GM18499 (cell line): ENCODE measurements around the gene NMRK2.
"Not testable (repeated sequence)": the region's sequence is repeated elsewhere in the genome, so short reads cannot be mapped to it uniquely, and the experiment has no call there.

Source experiments
- ATAC-seq: cut with Tn5 transposase; IDR thresholded peaks from one replicate; pipeline ENCODE4 v1.9.1; 2021; ENCODE audit warnings: moderate number of reproducible peaks; ENCODE audit not compliant: insufficient read depth, unreplicated experiment

The NMRK2 gene

DNA sequence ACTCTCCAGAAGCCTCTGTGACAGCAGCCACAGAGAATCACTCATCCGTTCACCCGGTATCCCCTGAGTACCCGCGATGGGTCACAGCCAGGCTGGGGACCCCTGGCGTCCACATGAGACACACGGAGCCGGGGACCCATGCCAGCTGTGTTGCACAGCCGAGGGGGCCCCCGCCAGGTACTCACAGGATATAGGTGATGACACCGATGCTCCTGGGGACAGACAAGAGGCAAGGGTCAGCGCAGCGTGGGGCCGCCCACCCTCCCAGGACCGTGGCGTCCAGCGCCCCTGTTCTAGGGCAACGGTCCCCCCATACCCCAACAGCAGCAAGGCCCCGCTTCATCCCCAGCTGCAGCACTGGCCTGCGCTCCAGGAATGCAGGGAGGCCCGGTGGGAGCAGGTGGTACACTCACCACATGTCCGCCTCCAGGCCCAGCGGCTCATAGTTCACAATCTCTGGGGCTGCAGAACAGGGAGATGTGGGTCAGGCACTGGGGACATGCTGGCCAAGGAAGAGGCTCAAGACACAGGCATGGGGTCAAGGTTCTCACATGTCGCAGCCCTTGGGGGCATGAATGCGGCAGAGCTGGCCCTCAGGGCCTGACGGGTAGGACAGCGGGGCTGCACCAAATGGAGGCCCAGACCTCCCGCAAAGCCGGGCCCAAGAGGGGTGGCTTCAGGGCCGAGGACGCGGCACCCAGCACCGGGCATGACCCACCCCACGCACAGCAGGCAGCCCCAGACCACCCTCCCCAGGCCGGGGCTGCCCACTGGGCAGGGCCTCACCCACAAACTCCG lies 30.8 kb downstream of the NMRK2 start:
- no peak for ATAC-seq

DNA sequence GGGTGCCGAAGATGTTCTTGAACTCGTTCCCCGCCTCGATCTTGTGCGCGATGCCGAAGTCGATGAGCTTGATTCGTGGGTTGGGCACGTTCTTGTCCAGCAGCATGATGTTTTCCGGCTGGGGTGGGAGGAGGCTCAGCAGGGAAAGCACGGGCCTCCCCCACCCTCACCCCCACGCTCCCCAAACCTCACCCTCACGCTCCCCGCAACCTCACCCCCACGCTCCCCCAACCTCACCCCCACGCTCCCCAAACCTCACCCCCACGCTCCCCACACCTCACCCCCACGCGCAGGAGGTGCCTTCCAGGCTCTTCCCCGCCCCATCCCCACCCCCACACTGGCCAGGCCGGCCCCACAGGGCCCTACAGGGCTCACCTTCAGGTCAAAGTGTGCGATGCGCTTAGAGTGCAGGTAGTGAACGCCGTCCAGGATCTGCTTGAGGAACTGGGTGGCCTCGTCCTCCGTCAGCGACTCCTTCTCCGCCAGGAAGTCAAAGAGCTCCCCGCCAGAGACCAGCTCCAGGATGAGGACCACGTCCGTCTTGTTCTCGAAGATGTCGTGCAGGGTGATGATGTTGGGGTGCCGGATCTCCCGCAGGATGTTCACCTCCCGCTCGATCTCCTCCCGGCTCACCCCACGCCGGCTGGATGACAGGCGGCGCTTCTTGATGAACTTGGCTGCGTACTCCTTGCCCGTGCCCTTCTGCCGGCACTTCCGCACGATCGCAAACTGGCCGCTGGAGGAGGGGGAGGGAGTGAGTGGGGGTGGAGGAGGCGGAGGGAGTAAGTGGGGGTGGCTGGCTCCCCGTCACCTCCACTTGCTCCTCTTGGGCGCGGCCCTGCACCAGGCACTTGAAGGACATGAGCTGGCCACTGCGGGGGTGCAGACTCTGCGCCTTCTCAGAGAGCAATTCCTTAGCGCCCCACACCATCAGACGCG lies 31.7 kb downstream of the NMRK2 start:
- no peak for ATAC-seq

DNA sequence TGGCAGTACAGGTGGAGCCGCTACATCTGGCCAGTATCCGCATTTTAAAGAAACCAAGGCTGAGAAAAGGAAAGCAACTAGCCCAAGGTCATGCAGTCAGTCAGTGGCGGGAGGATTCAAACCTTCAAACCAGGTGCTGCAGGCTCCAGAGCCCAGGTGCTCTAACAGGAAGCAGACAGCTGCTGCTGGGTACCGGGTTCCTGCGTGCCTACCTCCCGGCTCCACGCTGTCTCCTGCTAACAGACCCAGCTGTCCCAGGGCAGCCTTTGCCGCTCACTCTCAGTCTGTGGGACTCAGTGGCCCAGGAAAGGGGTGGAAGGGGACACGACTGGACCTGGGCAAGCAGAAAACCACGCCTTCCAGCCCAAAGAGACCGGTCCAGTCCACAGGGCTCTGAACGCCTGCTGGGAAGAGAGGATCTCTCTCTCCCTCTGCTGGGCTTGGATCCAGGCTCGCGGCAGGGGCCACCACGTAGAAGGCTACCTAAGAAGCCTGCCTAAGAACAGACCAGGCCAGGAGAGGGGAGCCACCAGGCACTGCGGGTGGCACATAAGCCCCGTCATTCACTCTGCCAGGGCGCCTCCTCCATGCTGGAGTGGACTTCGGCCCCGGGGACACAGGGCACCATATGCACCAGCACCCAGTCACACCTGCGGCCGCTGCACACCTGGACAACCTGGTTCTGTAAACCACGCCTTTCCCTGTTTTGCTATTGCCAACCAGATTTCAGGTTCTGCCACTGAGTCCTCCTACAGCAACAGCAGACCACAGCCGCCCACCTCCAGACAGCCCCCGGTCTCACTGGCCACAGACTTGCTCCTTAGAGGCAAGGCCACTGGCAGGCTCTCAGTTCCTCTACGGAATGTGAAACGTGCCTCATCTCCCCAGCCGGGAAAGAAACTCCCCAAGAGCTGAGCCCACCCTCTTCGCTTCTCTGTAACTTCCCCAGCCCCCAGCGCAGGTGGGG lies 33.5 kb downstream of the NMRK2 start:
- ATAC-seq = no peak

DNA sequence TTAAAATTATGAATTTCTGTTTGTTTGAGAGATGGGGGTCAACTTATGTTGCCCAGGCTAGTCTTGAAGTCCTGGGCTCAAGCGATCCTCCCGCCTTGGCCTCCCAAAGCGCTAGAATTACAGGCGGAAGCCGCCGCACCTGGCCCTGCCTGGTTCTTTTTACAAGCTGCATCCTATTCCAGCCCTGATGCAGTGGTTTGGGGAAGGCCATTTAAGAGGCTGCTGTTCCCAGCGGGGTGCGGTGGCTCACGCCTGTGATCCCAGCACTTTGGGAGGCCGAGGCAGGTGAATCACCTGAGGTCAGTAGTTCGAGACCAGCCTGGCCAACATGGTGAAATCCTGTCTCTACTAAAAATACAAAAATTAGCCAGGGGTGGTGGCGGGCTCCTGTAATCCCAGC lies 35.1 kb downstream of the NMRK2 start:
- not testable (repeated sequence) for ATAC-seq

GRCh38 chr19:3968556-3969434 lies 35.9 kb downstream of the NMRK2 start:
- ATAC-seq = no peak

DNA sequence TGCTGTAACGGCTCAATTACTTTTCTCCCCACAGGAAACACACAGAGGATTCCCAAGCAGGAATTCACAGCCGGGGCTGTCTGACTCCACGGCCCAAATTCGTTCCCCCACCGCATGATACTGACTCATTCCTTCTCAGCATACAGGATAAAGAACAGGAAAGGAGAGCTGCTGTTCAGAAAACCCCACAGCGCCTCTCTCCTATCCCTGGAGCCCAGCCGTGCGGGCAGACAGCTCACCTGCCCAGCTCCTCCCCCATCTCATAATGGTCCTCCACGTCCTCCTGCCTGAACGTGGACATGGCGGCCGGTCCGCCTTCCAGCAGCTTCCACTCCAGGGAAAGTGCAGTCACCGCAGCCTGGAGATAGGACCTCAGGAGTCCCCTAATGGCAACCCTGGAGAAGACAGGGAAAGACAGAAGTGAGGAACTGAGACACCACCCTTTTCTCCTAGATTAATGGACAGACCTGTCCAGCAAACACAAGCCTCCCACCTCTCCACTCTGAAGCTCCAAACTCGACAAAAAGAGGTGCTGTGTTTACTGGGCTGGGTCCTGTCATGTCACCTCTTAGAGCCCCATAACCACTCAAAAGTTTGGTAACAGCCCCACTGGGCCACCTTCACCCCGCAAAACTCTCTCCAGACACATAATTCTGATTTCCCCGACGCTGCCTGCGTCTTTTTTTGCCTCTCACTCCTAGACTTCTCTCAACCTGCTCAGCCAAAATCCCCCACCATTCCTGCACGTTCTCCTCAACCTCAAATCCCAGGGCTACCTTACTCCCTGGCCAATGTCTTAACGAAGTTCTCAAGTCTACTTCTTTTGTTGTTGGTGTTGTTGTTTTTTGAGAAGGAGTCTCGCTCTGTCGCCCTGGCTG lies 36.8 kb downstream of the NMRK2 start:
- ATAC-seq = no peak

DNA sequence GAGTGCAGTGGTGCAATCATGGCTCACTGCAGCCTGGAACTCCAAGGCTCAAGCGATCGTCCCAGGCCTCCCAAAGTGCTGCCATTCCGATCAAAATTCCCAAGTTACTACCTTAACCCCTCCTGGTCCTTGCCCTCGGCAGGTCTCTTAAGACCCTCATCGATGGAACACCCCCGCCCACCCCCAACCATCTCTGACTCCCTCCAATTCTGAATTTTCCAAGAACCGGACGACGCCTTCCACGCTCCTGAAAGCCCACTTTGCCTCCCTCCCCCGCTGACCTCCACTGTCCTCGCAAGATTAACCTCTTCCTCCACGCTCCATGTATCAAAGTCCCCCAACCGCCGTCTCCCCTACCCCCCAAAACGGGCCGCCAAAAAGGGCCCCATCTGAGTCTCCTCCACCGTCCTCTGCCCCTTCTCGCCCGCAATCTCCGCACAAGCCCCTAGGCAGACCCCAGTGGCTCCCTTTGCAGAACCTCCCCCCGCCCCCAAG lies 37.5 kb downstream of the NMRK2 start:
- no peak for ATAC-seq

DNA sequence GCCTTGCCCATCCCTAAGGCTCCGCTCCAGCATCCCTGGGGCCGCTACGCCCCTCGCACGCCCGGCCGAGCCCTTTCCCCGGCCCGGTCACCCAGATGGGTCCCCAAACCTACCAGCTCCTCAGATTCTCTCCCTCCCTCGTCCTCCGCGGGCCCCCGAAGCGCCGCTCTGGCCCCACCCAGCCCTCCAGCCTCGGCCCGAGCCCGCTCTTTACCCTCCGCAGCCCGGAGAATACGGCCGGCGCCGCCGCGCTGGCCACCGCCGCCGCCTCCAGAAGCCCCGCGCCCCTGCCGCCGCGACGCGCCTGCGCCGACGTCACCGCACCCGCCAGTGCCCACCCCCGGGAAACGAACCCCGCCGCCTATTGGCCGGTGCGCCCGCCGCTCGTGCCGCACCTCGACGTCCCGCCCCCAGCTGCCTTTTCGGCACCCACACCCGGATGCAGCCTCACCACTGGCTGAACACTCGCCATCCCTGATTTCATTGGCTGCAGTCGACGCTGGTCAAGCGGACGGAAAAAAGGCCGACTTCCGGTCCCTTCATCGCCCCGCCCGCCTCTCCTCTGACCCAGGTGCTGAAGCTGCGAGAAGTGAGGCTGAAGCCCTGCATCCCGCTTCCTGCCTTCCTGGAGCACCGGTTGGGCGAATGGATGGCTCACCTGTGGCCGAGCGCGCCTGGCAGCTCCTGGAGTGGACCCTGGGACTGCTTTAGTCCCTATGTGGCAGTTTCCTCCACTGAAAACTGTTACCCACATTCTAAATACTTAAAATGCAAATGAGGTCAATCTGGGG lies 38.1 kb downstream of the NMRK2 start, which contains the start of gene DAPK3:
Gene DAPK3 (minus strand): TSS at position 292 of the 791 bp plus-strand sequence. CDS start 1,364 bp downstream, outside the sequence.
- peak; percentile 77 for ATAC-seq

DNA sequence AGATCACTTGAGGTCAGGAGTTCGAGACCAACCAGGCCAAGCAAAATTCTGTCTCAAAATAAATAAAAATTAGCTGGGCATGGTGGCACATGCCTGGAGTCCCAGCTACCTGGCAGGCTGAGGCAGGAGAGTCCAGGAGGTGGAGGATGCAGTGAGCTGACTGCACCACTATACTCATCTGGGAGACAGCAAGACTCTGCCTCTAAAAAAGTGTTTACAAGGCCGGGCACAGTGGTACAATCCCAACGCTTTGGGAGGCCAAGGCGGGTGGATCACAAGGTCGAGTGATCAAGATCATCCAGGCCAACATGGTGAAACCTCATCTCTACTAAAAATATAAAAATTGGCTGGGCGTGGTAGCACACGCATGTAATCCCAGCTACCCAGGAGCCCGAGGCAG lies 42.3 kb downstream of the NMRK2 start:
- ATAC-seq = no peak

- no peak for ATAC-seq
These were observed 42.8 kb downstream of the NMRK2 start for GRCh38 chr19:3975637-3976087.

DNA sequence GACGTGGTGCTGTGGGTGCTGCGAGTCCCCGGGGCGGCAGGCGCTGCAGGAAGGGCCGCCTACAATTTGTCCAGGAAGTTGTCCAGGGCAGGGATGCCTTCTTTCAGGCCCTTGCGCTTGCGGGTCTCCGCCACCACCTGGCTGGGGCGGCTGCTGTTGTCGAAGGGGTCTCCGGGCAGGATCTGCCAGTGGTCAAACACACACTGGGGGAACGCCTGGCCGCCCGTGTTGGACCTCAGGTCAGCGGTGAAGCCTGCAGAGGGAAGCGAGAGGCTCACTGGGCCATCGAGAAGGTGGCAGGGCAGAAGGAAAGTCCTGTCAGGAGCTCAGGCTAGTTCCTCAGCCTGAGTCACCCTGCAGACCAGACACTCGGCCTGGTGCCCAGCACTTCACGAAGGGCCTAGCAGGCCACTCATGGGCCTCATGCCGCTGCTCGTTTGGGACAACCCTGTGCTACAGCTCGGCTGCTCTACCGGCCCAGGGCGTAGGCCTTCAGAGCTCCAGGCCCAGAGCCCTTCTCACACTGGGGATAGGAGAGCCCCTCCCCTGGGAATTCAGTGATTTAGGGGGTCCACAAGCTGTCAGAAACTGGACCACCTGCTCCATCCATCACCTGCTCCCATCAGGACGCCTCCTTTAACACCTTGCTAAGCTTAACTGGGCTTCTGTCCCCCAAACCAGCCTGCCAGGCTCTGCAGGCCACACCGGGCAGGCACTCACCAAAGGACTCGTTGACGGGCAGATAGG lies 43.8 kb downstream of the NMRK2 start:
- ATAC-seq = no peak

DNA sequence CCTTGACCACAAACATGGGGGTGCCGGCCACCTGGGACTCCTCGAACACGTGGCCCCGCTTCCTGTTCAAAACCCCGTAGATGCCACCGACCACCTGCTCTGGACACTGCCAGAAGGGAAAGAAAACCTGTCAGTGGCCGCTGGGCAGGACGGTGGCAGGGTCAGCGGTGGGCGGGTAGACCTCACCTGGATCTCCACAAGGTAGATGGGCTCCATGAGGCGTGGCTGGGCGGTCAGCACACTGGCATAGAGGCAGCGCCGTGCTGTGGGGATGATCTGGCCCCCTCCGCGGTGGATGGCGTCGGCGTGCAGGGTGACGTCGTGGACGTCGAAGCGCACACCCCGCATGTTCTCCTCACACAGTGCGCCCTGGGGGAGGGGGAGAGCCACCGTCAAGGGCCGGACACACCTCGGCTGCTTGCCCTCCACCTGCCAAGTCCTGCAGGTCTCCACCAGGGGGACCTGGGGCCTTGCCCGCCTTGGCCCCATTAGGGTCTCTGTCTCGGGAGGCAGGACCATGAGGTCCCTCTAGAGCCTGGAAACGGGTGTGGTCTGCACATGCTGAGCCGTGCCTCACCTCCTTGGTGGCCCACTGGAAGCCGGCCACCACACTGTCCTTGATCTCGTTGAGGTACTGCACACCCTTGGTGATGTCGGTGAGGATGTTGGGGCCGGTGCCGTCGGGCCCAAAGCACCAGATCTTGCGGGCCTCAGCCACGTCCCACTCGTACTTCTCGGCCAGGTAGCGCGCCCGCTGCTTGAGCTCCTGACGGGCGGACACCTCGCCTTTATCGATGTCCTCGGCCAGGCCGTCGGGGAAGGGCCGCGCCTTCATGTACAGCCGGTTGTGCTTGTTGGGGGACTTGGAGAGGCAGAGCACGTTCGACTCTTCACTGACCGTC lies 44.6 kb downstream of the NMRK2 start:
- no peak for ATAC-seq

GRCh38 chr19:3978145-3978544 lies 45.3 kb downstream of the NMRK2 start:
- no peak for ATAC-seq

GRCh38 chr19:3979289-3979673 lies 46.4 kb downstream of the NMRK2 start:
- no peak for ATAC-seq

GRCh38 chr19:3979674-3980352 lies 46.9 kb downstream of the NMRK2 start:
- no peak for ATAC-seq
